Measurements from ENCODE around the gene ZNF784. TPM values are rescaled to one million over a fixed set of nuclear protein-coding genes. Genes with fewer than 3 reads are reported as not detected.

The ZNF784 gene
- total and polyA plus RNA-seq, 9 of the 15 experiments (the other 6 are each of a cell fraction or from before 2014, with no cell fraction given): 0.14 to 6.1 (median 2.1) TPM

- TF ChIP-seq SRSF7 (optimal IDR thresholded peaks at IDR 0.05; ENCODE audit: low read depth, low read length) (no peak), ZNF449 (CRISPR knock-in tag; IDR thresholded peaks at IDR 0.05) (no peak), POLR2G (IDR thresholded peaks at IDR 0.05; ENCODE audit: low read depth, low read length) (0 out of 2 replicates have a peak, but pooled peaks have one; percentile 17), HSF4 (CRISPR knock-in tag; IDR thresholded peaks at IDR 0.05; ENCODE audit: borderline replicate concordance) (no peak), JUN (IDR thresholded peaks at IDR 0.05; ENCODE audit: borderline replicate concordance, low read depth, low read length) (no peak), JUN (CRISPR knock-in tag; IDR thresholded peaks at IDR 0.05; ENCODE audit: borderline replicate concordance) (no peak), SMARCE1 (IDR thresholded peaks at IDR 0.05) (0 out of 2 replicates have a peak, but pooled peaks have one; percentile 21), VEZF1 (CRISPR knock-in tag; IDR thresholded peaks at IDR 0.05) (peak; percentile 1), TCFL5 (CRISPR knock-in tag; conservative IDR thresholded peaks at IDR 0.05) (no peak), ZNF277 (CRISPR knock-in tag; IDR thresholded peaks at IDR 0.05; ENCODE audit: borderline replicate concordance) (no peak), RFX5 (IDR thresholded peaks at IDR 0.05; ENCODE audit: low read depth, low read length) (no peak), ZBTB9 (CRISPR knock-in tag; IDR thresholded peaks at IDR 0.05) (0 out of 2 replicates have a peak, but pooled peaks have one; percentile 5), TRIM28 (IDR thresholded peaks at IDR 0.05) (no peak), KDM5B (IDR thresholded peaks at IDR 0.05; ENCODE audit: insufficient replicate concordance, low read depth, low read length) (peak; percentile 62), KLF1 (tag; IDR thresholded peaks at IDR 0.05) (no peak), ZZZ3 (IDR thresholded peaks at IDR 0.05) (no peak), MITF (IDR thresholded peaks at IDR 0.05) (no peak), MAFG (tag; conservative IDR thresholded peaks at IDR 0.05) (no peak), NCOA1 (IDR thresholded peaks at IDR 0.05; ENCODE audit: low read depth) (no peak), RBM39 (optimal IDR thresholded peaks at IDR 0.05; ENCODE audit: low read depth, low read length) (no peak), ZNF165 (CRISPR knock-in tag; IDR thresholded peaks at IDR 0.05; ENCODE audit: borderline replicate concordance) (0 out of 2 replicates have a peak, but pooled peaks have one; percentile 4), GABPB2 (CRISPR knock-in tag; conservative IDR thresholded peaks at IDR 0.05) (no peak)
These were observed 24.4 kb upstream of the ZNF784 start (continued) for GRCh38 chr19:55648585-55649267.

All from K562 (cell line).